Panc1 (cell line): ENCODE measurements around the gene ESYT2. TPM values are rescaled to one million over a fixed set of nuclear protein-coding genes. Genes with fewer than 3 reads are reported as not detected.

Experiments
- ATAC-seq: fragments of 200-7000 bp; cut with Tn5 transposase; 2 replicates; pipeline ENCODE4 v1.9.1; 2020; ENCODE audit warnings: mild to moderate bottlenecking, moderate library complexity
- BruUV-seq: library from RNA; stranded (reverse); fragments of 400-500 nt; replicated peaks from 2 replicates; lab custom pipeline; 2021; lab: Mats Ljungman, UMichigan
- CTCF ChIA-PET: fragments of 300-600 bp; sonication (Branson Sonifier 250); formaldehyde crosslinking; loops from one replicate; lab custom pipeline; 2022; ENCODE audit warnings: antibody characterized with exemption; lab: Charles Lee
- POLR2A ChIA-PET: fragments of 300-600 bp; sonication (Branson Sonifier 250); formaldehyde crosslinking; loops from one replicate; lab custom pipeline; 2022; ENCODE audit warnings: antibody characterized with exemption; lab: Charles Lee
- DNase-seq: peaks from one replicate; pipeline ENCODE4 v3.0.0-alpha.2; 2010; ENCODE audit warnings: low read depth, low spot score
- H3K27ac ChIP-seq: 2 replicates; pipeline ENCODE4 v1.5.1; 2011; ENCODE audit warnings: mild to moderate bottlenecking, low read length, inconsistent platforms
- H3K27me3 ChIP-seq: fragments of 200-500 bp; sonication (Bioruptor generic); 2 replicates; pipeline ENCODE4 v1.6.0; 2014; ENCODE audit warnings: low read length, inconsistent platforms; ENCODE audit not compliant: control insufficient read depth, insufficient read depth
- H3K36me3 ChIP-seq: fragments of 200-500 bp; sonication (Bioruptor generic); 2 replicates; pipeline ENCODE4 v1.5.1; 2014; ENCODE audit warnings: inconsistent platforms, mild to moderate bottlenecking, low read length, moderate library complexity; ENCODE audit not compliant: control insufficient read depth, insufficient read depth
- H3K4me1 ChIP-seq: 2 replicates; pipeline ENCODE4 v1.5.1; 2011; ENCODE audit warnings: inconsistent platforms, mild to moderate bottlenecking, low read length, moderate library complexity; ENCODE audit not compliant: control insufficient read depth, insufficient read depth
- H3K4me3 ChIP-seq, 2 experiments: 2 replicates each; pipeline ENCODE4 v1.5.1; 2011 to 2012; ENCODE audit warnings: low read depth in 2 of 2, low read length in 2 of 2, mild to moderate bottlenecking in 2 of 2, inconsistent platforms in 1 of 2, moderate library complexity in 1 of 2
- H3K9me3 ChIP-seq: fragments of 200-500 bp; sonication (Bioruptor generic); 2 replicates; pipeline ENCODE4 v1.5.1; 2014; ENCODE audit warnings: low read depth, mild to moderate bottlenecking, inconsistent platforms, low read length, moderate library complexity; ENCODE audit not compliant: control insufficient read depth, insufficient read depth
- POLR2AphosphoS5 ChIP-seq: IDR thresholded peaks from 2 replicates; pipeline ENCODE4 v1.6.1; 2012; ENCODE audit warnings: mild to moderate bottlenecking, low read depth, low read length, moderate library complexity
- REST ChIP-seq, 2 experiments: IDR thresholded peaks; 2 replicates each; pipeline ENCODE4 v1.6.1; 2011 to 2012; ENCODE audit warnings: low read depth in 2 of 2, control low read depth in 1 of 2, low read length in 1 of 2, mild to moderate bottlenecking in 1 of 2, moderate library complexity in 1 of 2; ENCODE audit not compliant: insufficient read depth in 1 of 2
- SIN3A ChIP-seq: IDR thresholded peaks from 2 replicates; pipeline ENCODE4 v1.6.1; 2012; ENCODE audit warnings: low read depth, mild to moderate bottlenecking, low read length, moderate library complexity, borderline replicate concordance; ENCODE audit not compliant: insufficient read depth
- TCF7L2 ChIP-seq: IDR thresholded peaks from 2 replicates; pipeline ENCODE4 v1.6.1; 2011; ENCODE audit warnings: mild to moderate bottlenecking, low read depth, low read length, inconsistent platforms
- in situ Hi-C: cut with HindIII; loops from 2 replicates; pipeline ENCODE4 v1.10.0; 2016; ENCODE audit warnings: low sequenced_read_pairs, low pct_unique_long_range_greater_than_20kb
- intact Hi-C: fragments of 100-400 bp; cut with micrococcal nuclease; formaldehyde crosslinking; loops from one replicate; pipeline ENCODE4 v1.10.0; 2022; ENCODE audit not compliant: unreplicated experiment
- total RNA-seq: library from RNA; stranded (reverse); gene quantifications from one replicate; pipeline ENCODE4 v1.2.1, GENCODE V29; 2021; ENCODE audit not compliant: unreplicated experiment
- TF ChIP-seq, protein P1 (sequence below): fragments of 450-650 bp; IDR thresholded peaks from 2 replicates; pipeline ENCODE4 v1.5.1; 2017; ENCODE audit warnings: mild to moderate bottlenecking

ESYT2 gene
- total RNA-seq, 1 experiment from 2014 or later: 92.7 TPM

DNA sequence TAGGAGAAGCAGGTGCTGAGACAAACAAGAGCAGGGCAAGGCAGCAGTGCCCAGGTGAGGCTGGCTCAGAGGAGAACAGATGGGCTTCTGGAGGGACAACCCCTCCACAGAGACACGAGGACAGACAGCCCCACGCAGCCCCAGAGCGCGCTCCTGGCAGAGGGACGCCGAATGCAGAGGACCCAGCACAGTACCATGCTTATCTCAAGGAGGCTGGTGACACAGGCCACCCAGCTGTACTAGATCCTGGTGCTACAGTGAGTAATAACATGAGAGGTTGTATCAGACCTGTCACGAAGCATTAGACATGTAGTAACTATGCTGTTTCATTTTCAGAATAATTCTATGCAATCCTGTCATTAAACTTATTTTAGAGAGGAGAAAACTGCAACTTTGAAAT is 64.3 kb downstream of the ESYT2 start:
- Histone ChIP-seq H3K27me3 (no peaks in the 10 kb centered on the region), H3K27ac (no peak overlapping the region), H3K4me1 (no peaks in the 10 kb centered on the region), H3K36me3 (peaks cover 9% of the 10 kb centered on the region; the same call in 1 of the 2 replicates), H3K4me3 (no peak overlapping the region), H3K9me3 (no peaks in the 10 kb centered on the region)
- in situ Hi-C loops: no loop called here
- no TSS peak for BruUV-seq
- intact Hi-C loops: no loop called here
- no peak for ATAC-seq
- ChIA-PET CTCF (no interaction called here), POLR2A (no interaction called here)
- DNase-seq: no peak
- no peak for TF ChIP-seq SIN3A
- TF ChIP-seq TCF7L2: no peak
- TF ChIP-seq, protein P1, sequence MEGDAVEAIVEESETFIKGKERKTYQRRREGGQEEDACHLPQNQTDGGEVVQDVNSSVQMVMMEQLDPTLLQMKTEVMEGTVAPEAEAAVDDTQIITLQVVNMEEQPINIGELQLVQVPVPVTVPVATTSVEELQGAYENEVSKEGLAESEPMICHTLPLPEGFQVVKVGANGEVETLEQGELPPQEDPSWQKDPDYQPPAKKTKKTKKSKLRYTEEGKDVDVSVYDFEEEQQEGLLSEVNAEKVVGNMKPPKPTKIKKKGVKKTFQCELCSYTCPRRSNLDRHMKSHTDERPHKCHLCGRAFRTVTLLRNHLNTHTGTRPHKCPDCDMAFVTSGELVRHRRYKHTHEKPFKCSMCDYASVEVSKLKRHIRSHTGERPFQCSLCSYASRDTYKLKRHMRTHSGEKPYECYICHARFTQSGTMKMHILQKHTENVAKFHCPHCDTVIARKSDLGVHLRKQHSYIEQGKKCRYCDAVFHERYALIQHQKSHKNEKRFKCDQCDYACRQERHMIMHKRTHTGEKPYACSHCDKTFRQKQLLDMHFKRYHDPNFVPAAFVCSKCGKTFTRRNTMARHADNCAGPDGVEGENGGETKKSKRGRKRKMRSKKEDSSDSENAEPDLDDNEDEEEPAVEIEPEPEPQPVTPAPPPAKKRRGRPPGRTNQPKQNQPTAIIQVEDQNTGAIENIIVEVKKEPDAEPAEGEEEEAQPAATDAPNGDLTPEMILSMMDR: no peak
- no peak for TF ChIP-seq REST (IDR thresholded peaks at IDR 0.05; ENCODE audit: insufficient read depth in 1 of 2, low read depth in 2 of 2, low read length in 1 of 2)
- no peak for TF ChIP-seq POLR2AphosphoS5

- peaks cover 14% of the 10 kb centered on the region; the same call in 1 of the 2 replicates for H3K36me3 ChIP-seq
- no peak for TF ChIP-seq REST (IDR thresholded peaks at IDR 0.05; ENCODE audit: insufficient read depth in 1 of 2, low read depth in 2 of 2, low read length in 1 of 2)
- no peak for TF ChIP-seq POLR2AphosphoS5
- TF ChIP-seq, protein P1: no peak
- TF ChIP-seq TCF7L2: no peak
- TF ChIP-seq SIN3A: no peak
Measured at GRCh38 chr7:158763454-158764033, 65.8 kb downstream of the ESYT2 start.

More at GRCh38 chr7:158763454-158764033, 65.8 kb downstream of the ESYT2 start:
- intact Hi-C loops (no loop called here), in situ Hi-C loops (no loop called here)
- ATAC-seq (no peak), DNase-seq (no peak)
- Histone ChIP-seq H3K9me3 (no peaks in the 10 kb centered on the region), H3K27ac (no peak overlapping the region), H3K4me1 (no peaks in the 10 kb centered on the region), H3K27me3 (no peaks in the 10 kb centered on the region), H3K4me3 (no peak overlapping the region)
- POLR2A ChIA-PET: no interaction called here
- no TSS peak for BruUV-seq
- CTCF ChIA-PET: no interaction called here
